SK-N-SH treated with all-trans-retinoic acid at 6 μM for 48 hours (cell line): Measurements from ENCODE around the gene BIRC3.
"Not testable (repeated sequence)": the region's sequence is repeated elsewhere in the genome, so short reads cannot be mapped to it uniquely, and the experiment has no call there.

Source experiments
- ATAC-seq: fragments of 200-7000 bp; cut with Tn5 transposase; 3 replicates; pipeline ENCODE4 v1.9.1; 2020; ENCODE audit warnings: mild to moderate bottlenecking, moderate library complexity
- ARNTL ChIP-seq: fragments of 450-650 bp; formaldehyde crosslinking; IDR thresholded peaks from 2 replicates; pipeline ENCODE4 v1.5.0; 2020; ENCODE audit warnings: low read depth, mild to moderate bottlenecking, moderate library complexity, borderline replicate concordance
- BACH2 ChIP-seq: fragments of 250-450 bp; sonication (Bioruptor Pico); IDR thresholded peaks from 2 replicates; pipeline ENCODE4 v1.9.0; 2021; ENCODE audit warnings: mild to moderate bottlenecking, borderline replicate concordance
- CSDC2 ChIP-seq: fragments of 250-450 bp; sonication (Bioruptor Pico); IDR thresholded peaks from 2 replicates; pipeline ENCODE4 v1.5.0; 2020; ENCODE audit warnings: mild to moderate bottlenecking, moderate library complexity
- ESRRG ChIP-seq: fragments of 250-450 bp; sonication (Bioruptor Pico); IDR thresholded peaks from 2 replicates; pipeline ENCODE4 v1.6.1; 2021; ENCODE audit warnings: mild to moderate bottlenecking
- GLIS3 ChIP-seq: fragments of 250-450 bp; sonication (Bioruptor Pico); IDR thresholded peaks from 2 replicates; pipeline ENCODE4 v1.5.0; 2020; ENCODE audit warnings: mild to moderate bottlenecking, moderate library complexity
- ISL1 ChIP-seq: fragments of 250-450 bp; sonication (Bioruptor Pico); IDR thresholded peaks from 2 replicates; pipeline ENCODE4 v2.1.2; 2022; ENCODE audit warnings: mild to moderate bottlenecking, moderate library complexity
- OSR1 ChIP-seq: fragments of 250-450 bp; sonication (Bioruptor Pico); IDR thresholded peaks from 2 replicates; pipeline ENCODE4 v1.8.0; 2022; ENCODE audit warnings: moderate library complexity, mild to moderate bottlenecking, inconsistent platforms
- PPARA ChIP-seq: fragments of 250-450 bp; sonication (Bioruptor Pico); IDR thresholded peaks from 2 replicates; pipeline ENCODE4 v1.5.0; 2020; ENCODE audit warnings: mild to moderate bottlenecking, borderline replicate concordance
- RARB ChIP-seq: fragments of 250-450 bp; sonication (Bioruptor Pico); IDR thresholded peaks from 2 replicates; pipeline ENCODE4 v1.8.0; 2021; ENCODE audit warnings: mild to moderate bottlenecking, moderate library complexity
- SNAI2 ChIP-seq: fragments of 250-450 bp; sonication (Bioruptor Pico); IDR thresholded peaks from 2 replicates; pipeline ENCODE4 v1.5.0; 2020; ENCODE audit warnings: mild to moderate bottlenecking, moderate library complexity
- TCF4 ChIP-seq: fragments of 250-450 bp; sonication (Bioruptor Pico); IDR thresholded peaks from 2 replicates; pipeline ENCODE4 v1.8.0; 2021; ENCODE audit warnings: mild to moderate bottlenecking, moderate library complexity, borderline replicate concordance
- TOX ChIP-seq: fragments of 250-450 bp; sonication (Bioruptor Pico); IDR thresholded peaks from 2 replicates; pipeline ENCODE4 v1.8.0; 2021; ENCODE audit warnings: mild to moderate bottlenecking, moderate library complexity, borderline replicate concordance
- ZFP30 ChIP-seq: fragments of 450-650 bp; formaldehyde crosslinking; IDR thresholded peaks from 2 replicates; pipeline ENCODE4 v1.5.0; 2022; ENCODE audit warnings: mild to moderate bottlenecking, moderate library complexity
- ZNF565 ChIP-seq: fragments of 450-650 bp; formaldehyde crosslinking; conservative IDR thresholded peaks from 2 replicates; pipeline ENCODE4 v1.5.0; 2020; ENCODE audit warnings: low read depth, mild to moderate bottlenecking, moderate library complexity
- ZNF70 ChIP-seq: fragments of 450-650 bp; formaldehyde crosslinking; IDR thresholded peaks from 2 replicates; pipeline ENCODE4 v1.5.0; 2020; ENCODE audit warnings: mild to moderate bottlenecking, moderate library complexity
- ZNF8 ChIP-seq: fragments of 450-650 bp; formaldehyde crosslinking; IDR thresholded peaks from 2 replicates; pipeline ENCODE4 v1.5.0; 2020; ENCODE audit warnings: mild to moderate bottlenecking, moderate library complexity
- TF ChIP-seq, protein P1 (sequence below): fragments of 250-450 bp; sonication (Bioruptor Pico); IDR thresholded peaks from 2 replicates; pipeline ENCODE4 v1.5.0; 2020; ENCODE audit warnings: mild to moderate bottlenecking, moderate library complexity
- TF ChIP-seq, protein P2 (sequence below): fragments of 250-450 bp; sonication (Bioruptor Pico); IDR thresholded peaks from 2 replicates; pipeline ENCODE4 v1.8.0; 2021; ENCODE audit warnings: low read depth, mild to moderate bottlenecking, moderate library complexity, borderline replicate concordance
- TF ChIP-seq, protein P3 (sequence below): fragments of 250-450 bp; sonication (Bioruptor Pico); IDR thresholded peaks from 2 replicates; pipeline ENCODE4 v1.8.0; 2020; ENCODE audit warnings: mild to moderate bottlenecking, moderate library complexity, borderline replicate concordance
- TF ChIP-seq, protein P4 (sequence below): fragments of 250-450 bp; sonication (Bioruptor Pico); IDR thresholded peaks from 2 replicates; pipeline ENCODE4 v1.5.1; 2020; ENCODE audit warnings: low read depth, mild to moderate bottlenecking, moderate library complexity
- TF ChIP-seq, protein P5 (sequence below): fragments of 250-450 bp; sonication (Bioruptor Pico); IDR thresholded peaks from 2 replicates; pipeline ENCODE4 v1.5.1; 2021; ENCODE audit warnings: mild to moderate bottlenecking, moderate library complexity

The BIRC3 gene

DNA sequence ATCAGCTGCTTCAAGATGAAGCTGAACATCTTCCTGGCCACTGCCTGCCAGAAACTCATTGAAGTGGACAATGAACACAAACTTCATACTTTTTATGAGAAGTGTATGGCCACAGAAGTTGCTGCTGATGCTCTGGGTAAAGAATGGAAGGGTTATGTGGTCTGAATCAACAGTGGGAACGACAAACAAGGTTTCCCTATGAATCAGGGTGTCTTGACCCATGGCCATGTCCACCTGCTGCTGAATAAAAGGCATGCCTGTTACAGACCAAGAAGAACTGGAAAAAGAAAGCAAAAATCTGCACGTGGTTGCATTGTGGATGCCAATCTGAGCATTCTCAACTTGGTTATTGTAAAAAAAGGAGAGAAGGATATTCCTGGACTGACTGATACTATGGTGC, 22.2 kb upstream of the BIRC3 start:
- TF ChIP-seq, protein P1, sequence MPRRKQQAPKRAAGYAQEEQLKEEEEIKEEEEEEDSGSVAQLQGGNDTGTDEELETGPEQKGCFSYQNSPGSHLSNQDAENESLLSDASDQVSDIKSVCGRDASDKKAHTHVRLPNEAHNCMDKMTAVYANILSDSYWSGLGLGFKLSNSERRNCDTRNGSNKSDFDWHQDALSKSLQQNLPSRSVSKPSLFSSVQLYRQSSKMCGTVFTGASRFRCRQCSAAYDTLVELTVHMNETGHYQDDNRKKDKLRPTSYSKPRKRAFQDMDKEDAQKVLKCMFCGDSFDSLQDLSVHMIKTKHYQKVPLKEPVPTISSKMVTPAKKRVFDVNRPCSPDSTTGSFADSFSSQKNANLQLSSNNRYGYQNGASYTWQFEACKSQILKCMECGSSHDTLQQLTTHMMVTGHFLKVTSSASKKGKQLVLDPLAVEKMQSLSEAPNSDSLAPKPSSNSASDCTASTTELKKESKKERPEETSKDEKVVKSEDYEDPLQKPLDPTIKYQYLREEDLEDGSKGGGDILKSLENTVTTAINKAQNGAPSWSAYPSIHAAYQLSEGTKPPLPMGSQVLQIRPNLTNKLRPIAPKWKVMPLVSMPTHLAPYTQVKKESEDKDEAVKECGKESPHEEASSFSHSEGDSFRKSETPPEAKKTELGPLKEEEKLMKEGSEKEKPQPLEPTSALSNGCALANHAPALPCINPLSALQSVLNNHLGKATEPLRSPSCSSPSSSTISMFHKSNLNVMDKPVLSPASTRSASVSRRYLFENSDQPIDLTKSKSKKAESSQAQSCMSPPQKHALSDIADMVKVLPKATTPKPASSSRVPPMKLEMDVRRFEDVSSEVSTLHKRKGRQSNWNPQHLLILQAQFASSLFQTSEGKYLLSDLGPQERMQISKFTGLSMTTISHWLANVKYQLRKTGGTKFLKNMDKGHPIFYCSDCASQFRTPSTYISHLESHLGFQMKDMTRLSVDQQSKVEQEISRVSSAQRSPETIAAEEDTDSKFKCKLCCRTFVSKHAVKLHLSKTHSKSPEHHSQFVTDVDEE: no peak
- TF ChIP-seq ZNF8 (no peak), CSDC2 (CRISPR knock-in tag) (no peak), RARB (CRISPR knock-in tag) (no peak), OSR1 (no peak), TCF4 (no peak), ZNF565 (CRISPR knock-in tag) (no peak), GLIS3 (CRISPR knock-in tag) (no peak), BACH2 (CRISPR knock-in tag) (no peak), ARNTL (CRISPR knock-in tag) (no peak), ZNF70 (CRISPR knock-in tag) (no peak), PPARA (CRISPR knock-in tag) (no peak)
- TF ChIP-seq, protein P2, sequence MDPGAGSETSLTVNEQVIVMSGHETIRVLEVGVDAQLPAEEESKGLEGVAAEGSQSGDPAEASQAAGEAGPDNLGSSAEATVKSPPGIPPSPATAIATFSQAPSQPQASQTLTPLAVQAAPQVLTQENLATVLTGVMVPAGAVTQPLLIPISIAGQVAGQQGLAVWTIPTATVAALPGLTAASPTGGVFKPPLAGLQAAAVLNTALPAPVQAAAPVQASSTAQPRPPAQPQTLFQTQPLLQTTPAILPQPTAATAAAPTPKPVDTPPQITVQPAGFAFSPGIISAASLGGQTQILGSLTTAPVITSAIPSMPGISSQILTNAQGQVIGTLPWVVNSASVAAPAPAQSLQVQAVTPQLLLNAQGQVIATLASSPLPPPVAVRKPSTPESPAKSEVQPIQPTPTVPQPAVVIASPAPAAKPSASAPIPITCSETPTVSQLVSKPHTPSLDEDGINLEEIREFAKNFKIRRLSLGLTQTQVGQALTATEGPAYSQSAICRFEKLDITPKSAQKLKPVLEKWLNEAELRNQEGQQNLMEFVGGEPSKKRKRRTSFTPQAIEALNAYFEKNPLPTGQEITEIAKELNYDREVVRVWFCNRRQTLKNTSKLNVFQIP (CRISPR knock-in tag): no peak
- TF ChIP-seq, protein P3, sequence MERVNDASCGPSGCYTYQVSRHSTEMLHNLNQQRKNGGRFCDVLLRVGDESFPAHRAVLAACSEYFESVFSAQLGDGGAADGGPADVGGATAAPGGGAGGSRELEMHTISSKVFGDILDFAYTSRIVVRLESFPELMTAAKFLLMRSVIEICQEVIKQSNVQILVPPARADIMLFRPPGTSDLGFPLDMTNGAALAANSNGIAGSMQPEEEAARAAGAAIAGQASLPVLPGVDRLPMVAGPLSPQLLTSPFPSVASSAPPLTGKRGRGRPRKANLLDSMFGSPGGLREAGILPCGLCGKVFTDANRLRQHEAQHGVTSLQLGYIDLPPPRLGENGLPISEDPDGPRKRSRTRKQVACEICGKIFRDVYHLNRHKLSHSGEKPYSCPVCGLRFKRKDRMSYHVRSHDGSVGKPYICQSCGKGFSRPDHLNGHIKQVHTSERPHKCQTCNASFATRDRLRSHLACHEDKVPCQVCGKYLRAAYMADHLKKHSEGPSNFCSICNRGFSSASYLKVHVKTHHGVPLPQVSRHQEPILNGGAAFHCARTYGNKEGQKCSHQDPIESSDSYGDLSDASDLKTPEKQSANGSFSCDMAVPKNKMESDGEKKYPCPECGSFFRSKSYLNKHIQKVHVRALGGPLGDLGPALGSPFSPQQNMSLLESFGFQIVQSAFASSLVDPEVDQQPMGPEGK (CRISPR knock-in tag): no peak
- TF ChIP-seq, protein P4, sequence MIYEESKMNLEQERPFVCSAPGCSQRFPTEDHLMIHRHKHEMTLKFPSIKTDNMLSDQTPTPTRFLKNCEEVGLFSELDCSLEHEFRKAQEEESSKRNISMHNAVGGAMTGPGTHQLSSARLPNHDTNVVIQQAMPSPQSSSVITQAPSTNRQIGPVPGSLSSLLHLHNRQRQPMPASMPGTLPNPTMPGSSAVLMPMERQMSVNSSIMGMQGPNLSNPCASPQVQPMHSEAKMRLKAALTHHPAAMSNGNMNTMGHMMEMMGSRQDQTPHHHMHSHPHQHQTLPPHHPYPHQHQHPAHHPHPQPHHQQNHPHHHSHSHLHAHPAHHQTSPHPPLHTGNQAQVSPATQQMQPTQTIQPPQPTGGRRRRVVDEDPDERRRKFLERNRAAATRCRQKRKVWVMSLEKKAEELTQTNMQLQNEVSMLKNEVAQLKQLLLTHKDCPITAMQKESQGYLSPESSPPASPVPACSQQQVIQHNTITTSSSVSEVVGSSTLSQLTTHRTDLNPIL (CRISPR knock-in tag): no peak
- no peak for ATAC-seq

DNA sequence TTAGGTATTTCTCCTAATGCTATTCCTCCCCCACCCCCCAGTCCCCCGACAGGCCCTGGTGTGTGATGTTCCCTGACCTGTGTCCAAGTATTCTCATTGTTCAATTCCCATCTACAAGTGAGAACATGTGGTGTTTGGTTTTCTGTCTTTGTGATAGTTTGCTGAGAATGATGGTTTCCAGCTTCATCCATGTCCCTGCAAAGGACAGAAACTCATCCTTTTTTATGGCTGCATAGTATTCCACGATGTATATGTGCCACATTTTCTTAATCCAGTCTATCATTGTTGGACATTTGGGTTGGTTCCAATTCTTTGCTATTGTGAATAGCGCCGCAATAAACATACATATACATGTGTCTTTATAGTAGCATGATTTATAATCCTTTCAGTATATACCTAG, 20.5 kb upstream of the BIRC3 start:
- ATAC-seq: not testable (repeated sequence)

DNA sequence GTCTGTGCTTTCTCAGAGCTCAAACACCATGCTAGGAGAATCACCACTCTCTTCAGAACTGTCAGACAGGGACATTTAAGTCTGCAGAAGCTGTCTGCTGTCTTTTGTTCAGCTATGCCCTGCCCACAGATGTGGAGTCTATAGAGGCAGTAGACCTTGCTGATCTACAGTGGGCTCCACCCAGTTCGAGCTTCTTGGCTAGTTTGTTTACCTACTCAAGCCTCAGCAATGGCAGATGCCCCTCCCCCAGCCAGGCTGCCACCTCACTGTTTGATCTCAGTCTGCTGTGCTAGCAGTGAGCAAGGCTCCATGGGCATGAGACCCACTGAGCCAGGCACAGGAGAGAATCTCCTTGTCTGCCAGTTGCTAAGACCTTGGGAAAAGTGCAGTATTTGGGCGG, 16.4 kb upstream of the BIRC3 start:
- not testable (repeated sequence) for ATAC-seq

DNA sequence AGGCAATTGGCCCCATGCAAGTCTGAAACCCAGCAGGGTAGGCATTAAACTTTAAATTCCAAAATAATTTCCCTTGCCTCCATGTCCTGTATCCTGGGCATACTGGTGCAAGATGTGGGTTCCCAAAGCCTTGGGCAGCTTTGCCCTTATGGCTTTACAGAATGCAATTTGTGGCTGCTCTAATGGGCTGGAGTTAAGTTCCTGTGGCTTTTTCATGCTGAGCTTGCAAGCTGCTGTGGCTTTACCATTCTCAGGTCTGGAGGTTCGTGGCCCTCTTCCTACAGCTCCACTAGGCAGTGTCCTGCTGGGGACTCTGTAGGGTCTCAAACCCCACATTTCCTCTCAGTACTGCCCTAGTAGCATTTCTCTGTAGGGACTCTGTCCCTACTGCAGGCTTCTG, 15.0 kb upstream of the BIRC3 start:
- no peak for ATAC-seq
- no peak for TF ChIP-seq ESRRG (CRISPR knock-in tag)
- TF ChIP-seq ARNTL (CRISPR knock-in tag): no peak
- no peak for TF ChIP-seq BACH2 (CRISPR knock-in tag)
- TF ChIP-seq OSR1: no peak
- TF ChIP-seq, protein P3 (CRISPR knock-in tag): no peak
- TF ChIP-seq, protein P2 (CRISPR knock-in tag): no peak
- no peak for TF ChIP-seq PPARA (CRISPR knock-in tag)
- TF ChIP-seq, protein P5, sequence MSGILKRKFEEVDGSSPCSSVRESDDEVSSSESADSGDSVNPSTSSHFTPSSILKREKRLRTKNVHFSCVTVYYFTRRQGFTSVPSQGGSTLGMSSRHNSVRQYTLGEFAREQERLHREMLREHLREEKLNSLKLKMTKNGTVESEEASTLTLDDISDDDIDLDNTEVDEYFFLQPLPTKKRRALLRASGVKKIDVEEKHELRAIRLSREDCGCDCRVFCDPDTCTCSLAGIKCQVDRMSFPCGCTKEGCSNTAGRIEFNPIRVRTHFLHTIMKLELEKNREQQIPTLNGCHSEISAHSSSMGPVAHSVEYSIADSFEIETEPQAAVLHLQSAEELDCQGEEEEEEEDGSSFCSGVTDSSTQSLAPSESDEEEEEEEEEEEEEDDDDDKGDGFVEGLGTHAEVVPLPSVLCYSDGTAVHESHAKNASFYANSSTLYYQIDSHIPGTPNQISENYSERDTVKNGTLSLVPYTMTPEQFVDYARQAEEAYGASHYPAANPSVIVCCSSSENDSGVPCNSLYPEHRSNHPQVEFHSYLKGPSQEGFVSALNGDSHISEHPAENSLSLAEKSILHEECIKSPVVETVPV (CRISPR knock-in tag): no peak
- no peak for TF ChIP-seq TOX (CRISPR knock-in tag)
- TF ChIP-seq SNAI2 (CRISPR knock-in tag): no peak
- TF ChIP-seq ZFP30 (CRISPR knock-in tag): no peak
- TF ChIP-seq ZNF565 (CRISPR knock-in tag): no peak
- no peak for TF ChIP-seq ZNF8
- no peak for TF ChIP-seq ZNF70 (CRISPR knock-in tag)
- no peak for TF ChIP-seq ISL1
- TF ChIP-seq, protein P4 (CRISPR knock-in tag): no peak
- TF ChIP-seq TCF4: no peak
- no peak for TF ChIP-seq GLIS3 (CRISPR knock-in tag)
